HG02588 (cell line): ENCODE data around the gene DCLRE1C.
"Not testable (repeated sequence)": the region's sequence is repeated elsewhere in the genome, so short reads cannot be mapped to it uniquely, and the experiment has no call there.

Source experiments
- ATAC-seq: cut with Tn5 transposase; IDR thresholded peaks from one replicate; pipeline ENCODE4 v1.9.1; 2021; ENCODE audit warnings: mild to moderate bottlenecking, moderate library complexity; ENCODE audit not compliant: unreplicated experiment

DCLRE1C gene

GRCh38 chr10:14954001-14954770, at the start of gene DCLRE1C:
TSS of gene DCLRE1C (minus strand) at chr10:14954096. CDS start at chr10:14954010, 86 bp downstream.
- ATAC-seq: peak; percentile 78

DNA sequence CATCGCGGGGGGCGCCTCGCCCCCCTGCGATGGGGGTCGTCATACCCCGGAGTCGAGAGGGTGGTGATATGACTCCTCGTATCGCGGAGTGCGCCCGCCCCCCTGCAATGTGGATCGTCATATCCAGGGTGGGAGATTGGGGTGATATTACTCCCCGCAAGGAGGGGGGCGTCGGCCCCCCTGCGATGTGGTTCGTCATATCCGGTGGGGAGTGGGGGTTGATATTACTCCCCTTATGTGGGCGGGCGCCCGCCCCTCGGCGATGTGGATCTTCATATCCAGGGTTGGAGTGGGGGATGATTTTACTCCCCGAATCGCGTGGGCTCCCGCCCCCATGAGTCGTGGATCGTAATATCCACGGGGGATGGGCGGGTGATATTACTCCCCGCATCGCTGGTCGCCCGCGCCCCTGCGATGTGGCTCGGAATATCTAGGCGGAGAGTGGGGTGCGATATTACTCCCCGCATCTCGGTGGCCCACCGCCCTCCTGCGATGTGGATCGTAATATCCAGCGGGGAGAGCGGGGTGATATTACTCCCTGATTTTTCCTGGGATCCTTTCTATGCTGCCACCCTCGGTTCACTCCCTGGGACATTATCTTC, 42.2 kb upstream of the DCLRE1C start:
- no peak for ATAC-seq

GRCh38 chr10:14993500-14994455, 39.9 kb upstream of the DCLRE1C start:
- ATAC-seq: not testable (repeated sequence)

GRCh38 chr10:14992336-14992735, 38.4 kb upstream of the DCLRE1C start:
- ATAC-seq: not testable (repeated sequence)

DNA sequence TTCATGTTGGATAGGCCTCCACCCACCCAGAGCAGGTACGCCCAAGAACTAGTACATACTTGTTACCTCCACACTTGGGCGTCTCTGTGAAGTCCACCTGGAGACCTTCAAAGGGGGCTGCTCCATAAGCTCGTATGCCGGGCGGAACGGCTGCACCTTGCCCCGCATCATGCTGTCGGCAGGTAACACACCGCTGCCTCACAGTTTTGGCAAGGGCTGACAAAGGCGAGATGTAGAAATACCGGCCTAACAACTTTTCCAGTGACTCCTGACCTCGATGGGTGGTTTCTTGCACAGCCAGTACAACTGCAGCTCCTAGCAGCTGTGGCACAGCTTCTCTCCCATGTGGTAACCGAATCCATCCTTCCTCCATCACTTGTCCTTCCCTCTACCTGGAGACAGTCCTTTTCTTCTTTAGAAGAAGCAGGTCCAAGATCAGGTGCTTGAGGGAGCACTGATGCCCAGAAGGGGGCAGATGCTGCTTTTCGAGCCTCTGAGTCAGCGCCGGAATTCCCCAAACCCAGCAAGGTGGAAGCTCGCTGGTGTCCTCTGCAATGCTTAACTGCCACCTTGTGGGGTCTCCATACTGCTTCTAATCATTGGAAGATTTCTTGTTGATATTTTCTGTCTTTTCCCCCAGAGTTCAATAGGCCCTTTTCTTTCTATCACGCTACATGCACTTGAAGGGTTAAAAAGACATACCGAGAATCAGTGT, 37.3 kb upstream of the DCLRE1C start:
- not testable (repeated sequence) for ATAC-seq

DNA sequence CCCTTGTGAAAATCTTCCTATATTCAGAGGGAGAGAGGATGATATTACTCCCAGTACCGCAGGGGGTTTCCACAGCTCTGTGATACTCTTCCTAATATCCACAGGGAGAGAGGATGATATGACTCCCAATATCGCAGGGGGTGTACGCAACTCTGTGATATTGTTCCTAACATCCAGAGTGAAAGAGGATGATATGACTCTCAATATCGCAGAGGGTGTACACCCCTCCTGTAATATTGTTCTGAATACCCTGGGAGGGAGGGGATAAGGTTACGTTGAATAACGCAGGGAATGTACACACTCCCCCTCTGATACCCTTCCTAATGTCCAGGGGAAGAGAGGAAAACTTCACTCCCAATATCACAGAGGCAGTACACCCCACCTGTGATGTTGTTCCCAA, 35.7 kb upstream of the DCLRE1C start:
- not testable (repeated sequence) for ATAC-seq

- ATAC-seq: no peak
Measured at GRCh38 chr10:14982744-14983143, 28.8 kb upstream of the DCLRE1C start.

GRCh38 chr10:14975672-14976273, 21.9 kb upstream of the DCLRE1C start:
- no peak for ATAC-seq

GRCh38 chr10:14974153-14974998, 20.5 kb upstream of the DCLRE1C start:
- not testable (repeated sequence) for ATAC-seq

DNA sequence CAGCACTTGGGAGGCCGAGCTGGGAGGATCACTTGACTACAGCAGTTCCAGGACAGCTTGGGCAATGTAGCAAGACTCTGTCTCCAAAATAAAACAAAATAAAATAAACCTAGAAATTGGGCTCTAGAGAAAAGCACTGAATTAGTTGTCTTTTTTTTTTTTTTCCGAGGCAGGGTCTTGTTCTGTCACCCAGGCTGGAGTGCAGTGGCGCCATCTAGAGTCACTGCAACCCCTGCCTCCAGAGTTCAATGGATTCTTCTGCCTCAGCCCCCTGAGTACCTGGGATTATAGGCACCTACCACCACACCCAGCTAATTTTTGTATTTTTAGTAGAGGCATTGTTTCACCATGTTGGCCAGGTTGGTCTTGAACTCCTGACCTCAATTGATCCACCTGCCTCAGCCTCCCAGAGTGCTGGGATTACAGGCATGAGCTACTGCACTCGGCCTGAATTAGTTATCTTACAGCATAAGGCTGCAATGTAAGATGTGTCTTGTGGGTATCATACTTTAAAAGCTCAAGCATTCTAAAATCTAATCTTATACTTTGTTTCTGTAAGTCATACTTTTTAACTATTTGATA, 18.1 kb upstream of the DCLRE1C start:
- ATAC-seq: no peak

DNA sequence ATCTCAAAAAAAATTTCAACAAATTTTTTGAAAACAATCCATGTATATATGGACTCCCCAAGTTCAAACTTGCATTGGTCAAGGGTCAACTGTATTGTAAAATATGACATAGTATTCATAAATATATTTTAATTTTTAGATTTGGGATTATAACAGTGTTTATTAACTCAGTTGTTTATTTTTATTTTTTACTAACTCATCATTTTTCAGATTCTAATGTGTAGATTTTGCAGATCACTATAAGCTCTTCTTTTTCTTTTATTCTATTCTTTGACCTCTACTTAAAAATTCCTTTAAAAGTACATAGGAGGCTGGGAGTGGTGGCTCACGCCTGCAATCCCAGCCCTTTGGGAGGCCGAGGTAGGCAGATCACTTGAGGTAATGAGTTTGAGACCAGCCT, 14.0 kb upstream of the DCLRE1C start:
- no peak for ATAC-seq

DNA sequence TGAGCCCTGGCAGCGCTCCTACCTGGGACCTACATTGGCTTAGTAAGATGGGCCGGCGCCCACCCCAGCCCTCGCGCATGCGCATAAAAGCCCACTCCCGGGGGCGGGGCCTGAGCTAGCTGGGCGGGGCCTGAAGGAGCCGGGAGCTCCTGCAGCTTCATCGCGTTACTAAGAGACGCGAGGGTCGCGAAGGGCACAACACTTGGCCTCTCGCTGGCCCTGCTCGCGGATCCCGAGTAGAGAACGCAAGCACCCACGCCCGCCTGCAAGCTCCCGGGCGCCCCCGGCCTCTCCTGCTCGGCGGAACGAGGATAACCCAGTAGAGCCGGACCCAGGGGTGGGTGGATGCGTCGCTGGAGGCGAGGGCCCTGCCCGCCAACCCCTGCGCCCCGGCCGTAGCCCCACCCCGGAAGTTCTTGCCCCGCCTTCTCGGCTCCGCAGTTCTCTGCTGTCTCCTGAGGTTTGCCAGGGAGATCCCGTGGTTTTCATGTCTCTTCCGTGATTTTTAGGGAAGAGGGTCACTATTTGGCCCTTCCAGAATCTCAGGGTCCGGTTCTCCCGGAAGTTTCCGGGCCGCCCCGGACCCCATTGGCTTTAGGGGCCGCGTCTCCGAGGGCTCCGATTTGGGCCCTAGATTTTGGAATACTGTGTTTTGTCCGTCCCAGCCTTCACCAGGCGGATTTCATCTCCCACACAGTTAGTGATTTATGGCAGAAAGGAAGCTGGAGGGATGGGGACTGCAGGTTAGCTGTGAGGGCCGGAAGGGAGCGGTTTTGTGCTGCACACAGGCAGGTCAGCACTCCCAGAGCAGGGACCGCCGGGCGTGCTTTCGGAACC, 5.5 kb upstream of the DCLRE1C start, which contains the start of gene MEIG1:
Gene MEIG1, plus strand, starts transcription at position 168 of the 837 bp plus-strand sequence. CDS start 7,081 bp downstream, outside the sequence.
- ATAC-seq: peak; percentile 83

DNA sequence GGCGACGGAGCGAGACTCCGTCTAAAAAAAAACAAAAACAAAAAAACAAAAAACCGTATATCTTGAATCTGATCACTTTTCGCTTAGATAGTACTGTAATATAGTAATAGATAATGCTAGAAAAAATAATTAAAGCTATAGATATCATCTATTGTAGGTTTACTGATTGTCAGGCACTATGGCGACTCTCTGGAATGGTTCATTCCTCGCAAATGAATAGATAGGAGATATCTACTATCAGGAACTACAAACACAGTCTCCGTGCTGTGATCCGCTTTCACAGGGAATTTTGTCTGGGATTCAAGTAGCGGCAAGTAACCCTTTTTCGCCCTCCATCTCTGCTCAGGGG, 5.0 kb upstream of the DCLRE1C start:
- no peak for ATAC-seq

- no peak for ATAC-seq
Measured at GRCh38 chr10:14954934-14955333, 1.0 kb upstream of the DCLRE1C start.

DNA sequence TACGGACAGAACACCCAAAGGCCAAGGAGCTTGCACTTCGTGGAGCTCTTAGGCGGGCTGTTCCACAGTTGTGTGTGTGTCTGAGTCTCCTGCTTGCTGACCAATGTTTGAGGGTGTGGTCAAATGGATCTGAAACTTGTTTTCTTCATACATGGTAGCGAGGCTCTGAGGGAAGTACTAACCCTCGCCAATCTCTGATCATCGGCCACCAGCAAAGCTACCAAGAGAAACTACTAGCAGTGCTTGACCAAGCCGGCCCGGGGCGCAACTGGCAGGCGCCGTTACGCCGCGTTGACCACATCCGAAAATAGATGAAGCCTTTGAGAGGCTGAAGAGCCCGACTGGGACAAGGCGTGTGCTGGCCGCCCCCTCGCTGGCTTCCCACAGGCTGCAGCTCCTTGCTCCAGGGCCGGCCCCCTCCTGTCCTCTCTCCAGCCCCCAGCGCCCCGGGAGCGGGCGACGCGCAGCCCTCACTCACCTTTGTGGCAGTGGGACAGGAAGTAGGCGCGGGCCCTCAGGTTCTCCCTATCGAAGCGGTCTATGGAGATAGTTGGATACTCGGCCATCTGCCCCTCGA, 384 bp downstream of the DCLRE1C start:
- ATAC-seq: peak; percentile 34

DNA sequence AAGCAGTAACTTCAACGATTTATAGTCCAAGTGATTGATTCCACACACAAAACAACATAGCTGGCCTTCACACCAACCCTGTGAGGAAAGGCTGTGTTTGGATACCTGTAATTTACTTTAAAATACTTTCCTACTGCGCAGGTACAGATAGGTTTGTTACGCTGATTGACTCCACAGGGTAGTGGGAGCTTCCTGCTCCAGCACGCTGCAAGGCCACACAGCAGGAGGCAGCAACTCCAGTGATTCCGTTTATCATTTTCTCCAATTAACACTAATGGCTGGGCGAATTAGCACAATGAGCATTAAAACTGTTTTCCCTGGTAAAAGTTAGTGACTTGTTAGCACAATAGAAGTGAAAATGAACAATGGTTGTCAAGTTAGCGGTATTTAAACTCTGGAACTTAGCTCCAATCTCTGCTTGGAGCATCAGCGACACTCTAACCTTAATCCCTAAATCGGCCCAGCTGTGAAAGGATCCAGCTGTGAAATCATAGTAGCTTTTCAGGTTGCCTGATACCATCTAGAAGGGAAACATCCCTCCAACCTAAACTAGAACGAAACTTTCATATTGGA, 959 bp downstream of the DCLRE1C start:
- no peak for ATAC-seq

DNA sequence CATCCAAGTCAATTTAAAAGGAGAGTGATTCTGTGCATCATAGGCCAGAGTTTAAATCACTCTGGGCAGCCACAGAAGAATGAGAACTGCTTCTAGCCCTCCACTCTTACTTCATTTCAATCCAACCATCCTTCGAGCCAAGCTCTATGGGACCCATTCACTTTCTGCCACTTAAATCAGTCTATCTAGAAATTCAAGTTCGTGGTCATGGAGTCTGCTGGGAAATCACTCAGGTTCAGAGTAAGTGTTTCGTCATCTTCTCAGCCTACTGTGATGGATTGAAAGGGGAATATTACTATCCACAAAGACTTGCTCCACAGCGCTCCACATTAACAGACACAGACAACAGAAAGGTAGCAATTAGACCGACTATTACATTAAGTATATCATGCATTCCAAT, 4.6 kb downstream of the DCLRE1C start:
- no peak for ATAC-seq
